T47D (cell line): ENCODE results near the gene TAF1A.
A peak's percentile ranks its signal among the peaks of the same experiment; 100 is the strongest.
"Not testable (repeated sequence)": the region's sequence is repeated elsewhere in the genome, so short reads cannot be mapped to it uniquely, and the experiment has no call there.

Experiments
- DNase-seq, 2 experiments: peaks; one replicate each; pipeline versions ENCODE4 v3.0.0 to v3.0.0-alpha.2; 2011 to 2012; ENCODE audit warnings: low read depth in 1 of 2, low spot score in 1 of 2
- JUND ChIP-seq: IDR thresholded peaks from 2 replicates; pipeline ENCODE4 v1.6.1; 2012; ENCODE audit warnings: low read depth
- in situ Hi-C: cut with HindIII; loops from 2 replicates; pipeline ENCODE4 v1.10.0; 2016; ENCODE audit warnings: low sequenced_read_pairs, low pct_unique_long_range_greater_than_20kb

Gene TAF1A

GRCh38 chr1:222618001-222618879 lies 28.5 kb upstream of the TAF1A start, which contains the start of gene MIA3:
Gene MIA3 (plus strand): TSS chr1:222618097. CDS start chr1:222618111, 14 bp downstream.
- TF ChIP-seq JUND, result no peak
- in situ Hi-C loops, result no loop called here
- peak; percentile 37 to 86 for DNase-seq

GRCh38 chr1:222617367-222617951 lies 27.7 kb upstream of the TAF1A start:
- TF ChIP-seq JUND, result no peak
- DNase-seq, result peak; percentile 89 to 97
- in situ Hi-C loops, result no loop called here

- no peak for DNase-seq
- in situ Hi-C loops, result no loop called here
- no peak for TF ChIP-seq JUND
Measured at GRCh38 chr1:222616525-222616924, 26.8 kb upstream of the TAF1A start.

GRCh38 chr1:222613627-222614026 lies 23.9 kb upstream of the TAF1A start:
- no peak for TF ChIP-seq JUND
- no peak for DNase-seq
- in situ Hi-C loops, result no loop called here

- no peak for TF ChIP-seq JUND
- in situ Hi-C loops, result no loop called here
- no peak for DNase-seq
Measured at GRCh38 chr1:222610728-222611127, 21.0 kb upstream of the TAF1A start.

GRCh38 chr1:222609111-222609510 lies 19.4 kb upstream of the TAF1A start:
- in situ Hi-C loops, result not testable (repeated sequence)

GRCh38 chr1:222606757-222607156 lies 17.0 kb upstream of the TAF1A start:
- in situ Hi-C loops, result no loop called here
- no peak for DNase-seq
- TF ChIP-seq JUND, result no peak

More at GRCh38 chr1:222609111-222609510, 19.4 kb upstream of the TAF1A start:
- DNase-seq, result not testable (repeated sequence)

GRCh38 chr1:222601257-222601656 lies 11.5 kb upstream of the TAF1A start:
- DNase-seq, result no peak
- TF ChIP-seq JUND, result no peak
- in situ Hi-C loops, result no loop called here

- no peak for TF ChIP-seq JUND
- in situ Hi-C loops, result no loop called here
- peak in 1 of 2 experiments; percentile 67 for DNase-seq
Measured at GRCh38 chr1:222600281-222600680, 10.5 kb upstream of the TAF1A start.

- in situ Hi-C loops, result no loop called here
- no peak for DNase-seq
- no peak for TF ChIP-seq JUND
Measured at GRCh38 chr1:222596696-222597095, 7.0 kb upstream of the TAF1A start.

- in situ Hi-C loops, result no loop called here
- DNase-seq, result no peak
- no peak for TF ChIP-seq JUND
Measured at GRCh38 chr1:222594789-222595188, 5.1 kb upstream of the TAF1A start.

- in situ Hi-C loops, result no loop called here
- TF ChIP-seq JUND, result no peak
- peak in 1 of 2 experiments; percentile 2 for DNase-seq
Measured at GRCh38 chr1:222592171-222592570, 2.4 kb upstream of the TAF1A start.

GRCh38 chr1:222588135-222588534 lies 1.6 kb downstream of the TAF1A start:
- DNase-seq, result no peak
- TF ChIP-seq JUND, result no peak
- in situ Hi-C loops, result no loop called here
